Mesothelial cell of epicardium (in vitro differentiated cells): Measurements from ENCODE around the gene TMEM62. TPM values are rescaled to one million over a fixed set of nuclear protein-coding genes. Genes with fewer than 3 reads are reported as not detected.
"Not testable (repeated sequence)": the region's sequence is repeated elsewhere in the genome, so short reads cannot be mapped to it uniquely, and the experiment has no call there.

Experiments
- DNase-seq, 2 experiments: peaks; one replicate each; pipeline ENCODE4 v3.0.0; 2021; ENCODE audit warnings: low spot score in 2 of 2; ENCODE audit not compliant: unreplicated experiment in 2 of 2
- H3K27ac Mint-ChIP-seq: 2 replicates; pipeline ENCODE4 v1.8.0; 2021; ENCODE audit warnings: mixed read lengths
- H3K27me3 Mint-ChIP-seq: 2 replicates; pipeline ENCODE4 v1.8.0; 2021; ENCODE audit warnings: low read depth, mixed read lengths
- H3K36me3 Mint-ChIP-seq: 2 replicates; pipeline ENCODE4 v1.8.0; 2021; ENCODE audit warnings: mixed read lengths
- H3K4me1 Mint-ChIP-seq: 2 replicates; pipeline ENCODE4 v1.8.0; 2021; ENCODE audit warnings: mixed read lengths
- H3K4me3 Mint-ChIP-seq: 2 replicates; pipeline ENCODE4 v1.8.0; 2021; ENCODE audit warnings: mild to moderate bottlenecking, moderate library complexity, mixed read lengths
- H3K9me3 Mint-ChIP-seq: 2 replicates; pipeline ENCODE4 v1.8.0; 2021; ENCODE audit warnings: mixed read lengths
- total RNA-seq: library from RNA; stranded (reverse); gene quantifications from 3 replicates; pipeline ENCODE4 v1.2.1, GENCODE V29; 2021
- TF ChIP-seq, protein P1 (sequence below): fragments of 200-600 bp; sonication (generic); IDR thresholded peaks from one replicate; pipeline ENCODE4 v1.5.0; 2021; ENCODE audit warnings: antibody characterized with exemption; ENCODE audit not compliant: unreplicated experiment

TMEM62 gene
- total RNA-seq, 1 donor from 2014 or later = 13.4 TPM

GRCh38 chr15:43225201-43225949, 92.0 kb downstream of the TMEM62 start:
- Mint-ChIP-seq H3K4me3 (no peak overlapping the region), H3K9me3 (no peaks in the 10 kb centered on the region), H3K36me3 (no peaks in the 10 kb centered on the region), H3K27me3 (peaks cover 22% of the 10 kb centered on the region), H3K27ac (no peak overlapping the region), H3K4me1 (peaks cover 10% of the 10 kb centered on the region)
- DNase-seq = no peak
- TF ChIP-seq, protein P1, sequence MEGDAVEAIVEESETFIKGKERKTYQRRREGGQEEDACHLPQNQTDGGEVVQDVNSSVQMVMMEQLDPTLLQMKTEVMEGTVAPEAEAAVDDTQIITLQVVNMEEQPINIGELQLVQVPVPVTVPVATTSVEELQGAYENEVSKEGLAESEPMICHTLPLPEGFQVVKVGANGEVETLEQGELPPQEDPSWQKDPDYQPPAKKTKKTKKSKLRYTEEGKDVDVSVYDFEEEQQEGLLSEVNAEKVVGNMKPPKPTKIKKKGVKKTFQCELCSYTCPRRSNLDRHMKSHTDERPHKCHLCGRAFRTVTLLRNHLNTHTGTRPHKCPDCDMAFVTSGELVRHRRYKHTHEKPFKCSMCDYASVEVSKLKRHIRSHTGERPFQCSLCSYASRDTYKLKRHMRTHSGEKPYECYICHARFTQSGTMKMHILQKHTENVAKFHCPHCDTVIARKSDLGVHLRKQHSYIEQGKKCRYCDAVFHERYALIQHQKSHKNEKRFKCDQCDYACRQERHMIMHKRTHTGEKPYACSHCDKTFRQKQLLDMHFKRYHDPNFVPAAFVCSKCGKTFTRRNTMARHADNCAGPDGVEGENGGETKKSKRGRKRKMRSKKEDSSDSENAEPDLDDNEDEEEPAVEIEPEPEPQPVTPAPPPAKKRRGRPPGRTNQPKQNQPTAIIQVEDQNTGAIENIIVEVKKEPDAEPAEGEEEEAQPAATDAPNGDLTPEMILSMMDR = peak; percentile 18

GRCh38 chr15:43225950-43226255, 92.5 kb downstream of the TMEM62 start:
- not testable (repeated sequence) for H3K4me3 Mint-ChIP-seq, H3K36me3 Mint-ChIP-seq, H3K27ac Mint-ChIP-seq, H3K9me3 Mint-ChIP-seq, DNase-seq, H3K4me1 Mint-ChIP-seq
- H3K27me3 Mint-ChIP-seq = peaks cover 22% of the 10 kb centered on the region

DNA sequence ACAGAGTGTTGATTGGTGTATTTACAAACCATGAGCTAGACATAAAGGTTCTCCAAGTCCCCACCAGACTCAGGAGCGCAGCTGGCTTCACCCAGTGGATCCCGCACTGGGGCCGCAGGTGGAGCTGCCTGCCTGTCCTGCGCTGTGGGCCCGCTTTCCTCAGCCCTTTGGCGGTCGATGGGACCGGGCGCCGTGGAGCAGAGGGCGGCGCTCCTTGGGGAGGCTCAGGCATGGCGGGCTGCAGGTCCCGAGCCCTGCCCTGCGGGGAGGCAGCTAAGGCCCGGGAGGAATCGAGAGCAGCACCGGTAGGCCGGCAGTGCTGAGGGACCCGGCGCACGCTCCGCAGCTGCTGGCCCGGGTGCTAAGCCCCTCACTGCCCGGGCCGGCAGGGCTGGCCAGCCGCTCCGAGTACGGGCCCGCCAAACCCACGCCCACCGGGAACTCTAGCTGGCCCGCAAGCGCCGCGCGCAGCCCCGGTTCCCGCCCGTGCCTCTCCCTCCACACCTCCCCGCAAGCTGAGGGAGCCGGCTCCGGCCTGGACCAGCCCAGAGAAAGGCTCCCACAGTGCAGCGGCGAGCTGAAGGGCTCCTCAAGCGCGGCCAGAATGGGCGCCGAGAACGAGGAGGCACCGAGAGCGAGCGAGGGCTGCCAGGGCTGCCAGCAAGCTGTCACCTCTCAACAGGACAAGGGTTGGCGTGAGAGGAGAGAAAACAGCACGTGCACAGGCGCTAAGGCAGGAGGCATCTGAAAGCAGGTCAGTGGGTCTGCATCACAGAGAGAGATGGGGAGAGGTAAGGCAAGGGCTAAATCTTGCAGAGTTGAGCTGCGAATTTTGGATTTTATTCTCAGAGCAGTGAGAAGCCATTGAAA, 93.3 kb downstream of the TMEM62 start:
- TF ChIP-seq, protein P1 = no peak
- Mint-ChIP-seq H3K4me3 (no peak overlapping the region), H3K36me3 (no peaks in the 10 kb centered on the region), H3K27me3 (peaks cover 22% of the 10 kb centered on the region), H3K4me1 (no peaks in the 10 kb centered on the region), H3K9me3 (no peaks in the 10 kb centered on the region), H3K27ac (no peak overlapping the region)
- DNase-seq = no peak

DNA sequence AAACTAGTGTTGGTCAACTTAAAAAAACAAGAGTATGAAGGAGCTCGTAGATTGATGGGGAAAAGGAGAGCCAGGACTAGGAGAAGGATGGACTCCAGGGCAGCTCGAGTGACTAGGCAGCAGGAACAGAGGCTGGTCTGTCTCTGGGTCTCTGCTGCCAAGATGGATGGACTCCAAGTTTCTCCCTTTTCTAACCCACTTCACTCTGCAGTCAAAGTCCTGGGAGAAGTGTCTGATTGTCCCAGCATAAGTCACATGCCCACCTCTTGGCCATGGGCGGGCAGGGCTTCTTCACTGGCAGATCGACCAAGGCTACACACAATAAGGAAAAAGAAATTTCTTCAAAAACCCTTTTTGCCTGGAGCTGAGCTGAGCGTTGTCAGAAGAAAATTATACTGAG, 96.6 kb downstream of the TMEM62 start:
- Mint-ChIP-seq H3K4me3 (no peak overlapping the region), H3K36me3 (no peaks in the 10 kb centered on the region), H3K27me3 (peaks cover 31% of the 10 kb centered on the region), H3K9me3 (no peaks in the 10 kb centered on the region), H3K27ac (no peak overlapping the region), H3K4me1 (no peaks in the 10 kb centered on the region)
- no peak for DNase-seq
- TF ChIP-seq, protein P1 = no peak

GRCh38 chr15:43230640-43231115, 97.3 kb downstream of the TMEM62 start:
- DNase-seq = no peak
- Mint-ChIP-seq H3K4me3 (no peak overlapping the region), H3K9me3 (no peaks in the 10 kb centered on the region), H3K4me1 (no peaks in the 10 kb centered on the region), H3K27ac (no peak overlapping the region), H3K27me3 (peaks cover 32% of the 10 kb centered on the region), H3K36me3 (no peaks in the 10 kb centered on the region)
- TF ChIP-seq, protein P1 = no peak

DNA sequence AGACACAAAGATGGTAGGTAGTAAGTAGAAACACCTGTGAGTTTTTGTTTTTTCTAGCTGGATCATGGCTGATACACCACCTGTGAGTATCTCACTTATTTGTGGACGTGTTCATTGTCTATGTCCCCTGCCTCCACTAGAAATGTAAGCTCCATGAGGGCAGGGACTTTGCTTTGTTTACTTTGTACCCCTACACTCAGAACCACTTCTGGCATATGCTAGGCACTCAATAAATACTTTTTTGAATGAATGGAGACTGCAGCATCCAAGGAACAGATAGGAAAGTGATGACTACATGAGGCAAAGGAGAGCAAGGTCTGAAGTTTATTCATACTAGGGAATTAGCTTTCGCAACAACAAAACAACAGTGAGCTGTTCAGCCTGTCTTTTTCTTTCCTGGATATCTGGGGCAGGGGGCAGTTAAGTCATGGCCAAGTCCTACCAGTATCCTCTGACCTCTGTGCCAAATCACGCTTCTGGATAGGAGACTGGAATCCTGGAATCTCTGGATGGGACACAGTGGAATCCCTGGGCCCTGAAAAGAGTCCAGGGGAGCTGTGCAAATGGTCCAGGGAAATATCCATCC, 99.0 kb downstream of the TMEM62 start:
- no peak for DNase-seq
- no peak overlapping the region for H3K27ac Mint-ChIP-seq
- no peaks in the 10 kb centered on the region for H3K9me3 Mint-ChIP-seq
- H3K4me3 Mint-ChIP-seq = no peak overlapping the region
- H3K27me3 Mint-ChIP-seq = peaks cover 36% of the 10 kb centered on the region
- H3K4me1 Mint-ChIP-seq = no peaks in the 10 kb centered on the region
- TF ChIP-seq, protein P1 = no peak
- H3K36me3 Mint-ChIP-seq = no peaks in the 10 kb centered on the region
